ENCODE measurements around the gene GCHFR.
A peak's percentile ranks its signal among the peaks of the same experiment; 100 is the strongest.

The GCHFR gene

GRCh38 chr15:40763801-40764628, at the start of gene GCHFR:
Gene GCHFR, plus strand, starts transcription at chr15:40764068. Its CDS starts 113 bp downstream, at chr15:40764181.
- DNase-seq: peak; percentile 76
- in situ Hi-C loops (cut with MboI; ENCODE audit: low pct_unique_long_range_greater_than_20kb, low sequenced_read_pairs): no loop called here

GRCh38 chr15:40714144-40714543, 49.7 kb upstream of the GCHFR start:
- in situ Hi-C loops (cut with MboI; ENCODE audit: low pct_unique_long_range_greater_than_20kb, low sequenced_read_pairs): no loop called here
- no peak for DNase-seq

- in situ Hi-C loops (cut with MboI; ENCODE audit: low pct_unique_long_range_greater_than_20kb, low sequenced_read_pairs): no loop called here
- DNase-seq: peak; percentile 40
These were observed 47.7 kb upstream of the GCHFR start for GRCh38 chr15:40716165-40716564.

- in situ Hi-C loops (cut with MboI; ENCODE audit: low pct_unique_long_range_greater_than_20kb, low sequenced_read_pairs): no loop called here
- DNase-seq: no peak
These were observed 42.2 kb upstream of the GCHFR start for GRCh38 chr15:40721701-40722100.

- in situ Hi-C loops (cut with MboI; ENCODE audit: low pct_unique_long_range_greater_than_20kb, low sequenced_read_pairs): no loop called here
These were observed 41.5 kb upstream of the GCHFR start for GRCh38 chr15:40722354-40722753.

GRCh38 chr15:40722934-40723333, 40.9 kb upstream of the GCHFR start:
- no peak for DNase-seq

More at GRCh38 chr15:40722354-40722753, 41.5 kb upstream of the GCHFR start:
- no peak for DNase-seq

GRCh38 chr15:40723919-40724318, 39.9 kb upstream of the GCHFR start:
- in situ Hi-C loops (cut with MboI; ENCODE audit: low pct_unique_long_range_greater_than_20kb, low sequenced_read_pairs): no loop called here
- DNase-seq: no peak

More at GRCh38 chr15:40722934-40723333, 40.9 kb upstream of the GCHFR start:
- in situ Hi-C loops (cut with MboI; ENCODE audit: low pct_unique_long_range_greater_than_20kb, low sequenced_read_pairs): no loop called here

- DNase-seq: no peak
- in situ Hi-C loops (cut with MboI; ENCODE audit: low pct_unique_long_range_greater_than_20kb, low sequenced_read_pairs): no loop called here
These were observed 32.8 kb upstream of the GCHFR start for GRCh38 chr15:40731034-40731433.

GRCh38 chr15:40736575-40736974, 27.3 kb upstream of the GCHFR start:
- in situ Hi-C loops (cut with MboI; ENCODE audit: low pct_unique_long_range_greater_than_20kb, low sequenced_read_pairs): no loop called here
- no peak for DNase-seq

GRCh38 chr15:40737048-40737447, 26.8 kb upstream of the GCHFR start:
- in situ Hi-C loops (cut with MboI; ENCODE audit: low pct_unique_long_range_greater_than_20kb, low sequenced_read_pairs): no loop called here
- DNase-seq: no peak

GRCh38 chr15:40739047-40739446, 24.8 kb upstream of the GCHFR start:
- in situ Hi-C loops (cut with MboI; ENCODE audit: low pct_unique_long_range_greater_than_20kb, low sequenced_read_pairs): no loop called here
- DNase-seq: no peak

- in situ Hi-C loops (cut with MboI; ENCODE audit: low pct_unique_long_range_greater_than_20kb, low sequenced_read_pairs): no loop called here
- DNase-seq: no peak
These were observed 24.0 kb upstream of the GCHFR start for GRCh38 chr15:40739854-40740253.

GRCh38 chr15:40743485-40743901, 20.4 kb upstream of the GCHFR start:
- in situ Hi-C loops (cut with MboI; ENCODE audit: low pct_unique_long_range_greater_than_20kb, low sequenced_read_pairs): no loop called here
- DNase-seq: no peak

GRCh38 chr15:40743921-40744814, 19.7 kb upstream of the GCHFR start:
- in situ Hi-C loops (cut with MboI; ENCODE audit: low pct_unique_long_range_greater_than_20kb, low sequenced_read_pairs): no loop called here
- DNase-seq: no peak

GRCh38 chr15:40744815-40745152, 19.1 kb upstream of the GCHFR start:
- in situ Hi-C loops (cut with MboI; ENCODE audit: low pct_unique_long_range_greater_than_20kb, low sequenced_read_pairs): no loop called here
- DNase-seq: no peak

GRCh38 chr15:40746916-40747418, 16.9 kb upstream of the GCHFR start:
- peak; percentile 18 for DNase-seq
- in situ Hi-C loops (cut with MboI; ENCODE audit: low pct_unique_long_range_greater_than_20kb, low sequenced_read_pairs): no loop called here

GRCh38 chr15:40747685-40748631, 15.9 kb upstream of the GCHFR start:
- no peak for DNase-seq

GRCh38 chr15:40749151-40749630, 14.7 kb upstream of the GCHFR start:
- no peak for DNase-seq
- in situ Hi-C loops (cut with MboI; ENCODE audit: low pct_unique_long_range_greater_than_20kb, low sequenced_read_pairs): no loop called here

More at GRCh38 chr15:40747685-40748631, 15.9 kb upstream of the GCHFR start:
- in situ Hi-C loops (cut with MboI; ENCODE audit: low pct_unique_long_range_greater_than_20kb, low sequenced_read_pairs): no loop called here

- in situ Hi-C loops (cut with MboI; ENCODE audit: low pct_unique_long_range_greater_than_20kb, low sequenced_read_pairs): no loop called here
- no peak for DNase-seq
These were observed 13.0 kb upstream of the GCHFR start for GRCh38 chr15:40750885-40751284.
